ENCODE data around the gene NGB. TPM values are rescaled to one million over a fixed set of nuclear protein-coding genes. Genes with fewer than 3 reads are reported as not detected.

Gene NGB
- total and polyA plus RNA-seq, 2 donors (not counting 1 experiment from before 2014, with no cell fraction given): not detected

- intact Hi-C loops (cut with micrococcal nuclease): no loop called here
- no peaks in the 10 kb centered on the region for H3K9me3 Mint-ChIP-seq (ENCODE audit: insufficient read depth)
- no peak overlapping the region for H3K27ac Mint-ChIP-seq
- no peaks in the 10 kb centered on the region for H3K27me3 Mint-ChIP-seq
- Histone ChIP-seq H4K20me1 (ENCODE audit: control insufficient read depth, insufficient read depth, low read length, poor library complexity, severe bottlenecking) (no peaks in the 10 kb centered on the region), H3K36me3 (replicated peaks in 1 of 2; ENCODE audit: control extremely low read depth in 1 of 2, control insufficient read depth in 1 of 2, extremely low read depth in 1 of 2, insufficient read depth in 2 of 2, low read length in 1 of 2) (peaks cover 0 to 3% of the 10 kb centered on the region in 2 experiments), H3K9ac (ENCODE audit: low read length) (no peak overlapping the region), H2AFZ (ENCODE audit: insufficient read depth, low read depth, low read length, poor library complexity, severe bottlenecking) (no peak overlapping the region), H3K4me3 (ENCODE audit: control extremely low read depth in 1 of 5, extremely low read depth in 1 of 5, insufficient read depth in 1 of 5, low read depth in 2 of 5, low read length in 4 of 5) (no peak overlapping the region), H3K27me3 (replicated peaks in 1 of 4; ENCODE audit: control extremely low read depth in 1 of 4, control insufficient read depth in 3 of 4, insufficient read depth in 4 of 4, low read length in 3 of 4) (no peaks in the 10 kb centered on the region), H3K4me2 (replicated peaks; ENCODE audit: low read depth, low read length, poor library complexity, severe bottlenecking) (no peak overlapping the region), H3K4me1 (ENCODE audit: control insufficient read depth in 2 of 2, insufficient read depth in 2 of 2, low read length in 2 of 2) (no peaks in the 10 kb centered on the region), H3K79me2 (ENCODE audit: control insufficient read depth, insufficient read depth, low read length) (no peaks in the 10 kb centered on the region), H3K9me3 (ENCODE audit: control extremely low read depth in 1 of 3, control insufficient read depth in 2 of 3, insufficient read depth in 1 of 3, low read length in 2 of 3) (no peaks in the 10 kb centered on the region), H3K27ac (ENCODE audit: low read length in 2 of 2) (no peak overlapping the region)
- POLR2A ChIA-PET: no interaction called here
- no peak overlapping the region for H3K4me3 Mint-ChIP-seq
- no peak for TF ChIP-seq CTCF (IDR thresholded peaks at IDR 0.05)
- TF ChIP-seq EZH2 (IDR thresholded peaks at IDR 0.05; ENCODE audit: borderline replicate concordance, insufficient read depth, low read depth, low read length, poor library complexity, severe bottlenecking): no peak
- H3K4me1 Mint-ChIP-seq: peaks cover 2% of the 10 kb centered on the region
- DNase-seq (no peak), ATAC-seq (ENCODE audit: low read depth) (no peak)
- CTCF ChIA-PET: interaction anchor here (3.5 to 7.4 kb wide), 2 partner anchors 15 to 22 kb away, joined by 9 to 122 read pairs; partner anchors contain the start of genes GSTZ1 and POMT2
- 84% methylated on average over 3 of the region's 4 CpGs for WGBS (ENCODE audit: insufficient coverage)
Measured at GRCh38 chr14:77299771-77300170, 28.8 kb upstream of the NGB start.

GRCh38 chr14:77296906-77297305 lies 25.9 kb upstream of the NGB start:
- Histone ChIP-seq H3K4me3 (ENCODE audit: control extremely low read depth in 1 of 5, extremely low read depth in 1 of 5, insufficient read depth in 1 of 5, low read depth in 2 of 5, low read length in 4 of 5) (no peak overlapping the region), H3K4me2 (replicated peaks; ENCODE audit: low read depth, low read length, poor library complexity, severe bottlenecking) (no peak overlapping the region), H3K9ac (ENCODE audit: low read length) (no peak overlapping the region), H3K27ac (ENCODE audit: low read length in 2 of 2) (no peak overlapping the region), H4K20me1 (ENCODE audit: control insufficient read depth, insufficient read depth, low read length, poor library complexity, severe bottlenecking) (no peaks in the 10 kb centered on the region), H3K9me3 (ENCODE audit: control extremely low read depth in 1 of 3, control insufficient read depth in 2 of 3, insufficient read depth in 1 of 3, low read length in 2 of 3) (peaks cover 0 to 3% (median 0%) of the 10 kb centered on the region in 3 donors), H3K36me3 (replicated peaks in 1 of 2; ENCODE audit: control extremely low read depth in 1 of 2, control insufficient read depth in 1 of 2, extremely low read depth in 1 of 2, insufficient read depth in 2 of 2, low read length in 1 of 2) (peaks cover 0 to 5% of the 10 kb centered on the region in 2 experiments), H3K79me2 (ENCODE audit: control insufficient read depth, insufficient read depth, low read length) (no peaks in the 10 kb centered on the region), H2AFZ (ENCODE audit: insufficient read depth, low read depth, low read length, poor library complexity, severe bottlenecking) (no peak overlapping the region), H3K4me1 (ENCODE audit: control insufficient read depth in 2 of 2, insufficient read depth in 2 of 2, low read length in 2 of 2) (no peaks in the 10 kb centered on the region), H3K27me3 (replicated peaks in 1 of 4; ENCODE audit: control extremely low read depth in 1 of 4, control insufficient read depth in 3 of 4, insufficient read depth in 4 of 4, low read length in 3 of 4) (no peaks in the 10 kb centered on the region)
- no peak for DNase-seq
- intact Hi-C loops (cut with micrococcal nuclease): no loop called here
- TF ChIP-seq CTCF (IDR thresholded peaks at IDR 0.05) (no peak), EZH2 (IDR thresholded peaks at IDR 0.05; ENCODE audit: borderline replicate concordance, insufficient read depth, low read depth, low read length, poor library complexity, severe bottlenecking) (no peak)
- 96% methylated on average over 8 of the region's 8 CpGs for WGBS (ENCODE audit: insufficient coverage)
- H3K27ac Mint-ChIP-seq: no peak overlapping the region
- ChIA-PET CTCF (interaction anchor here (0.6 to 1.3 kb wide), 2 partner anchors 19 to 1441 kb away, joined by 3 to 7 read pairs; no protein-coding TSS in a partner anchor), POLR2A (no interaction called here)
- H3K4me1 Mint-ChIP-seq: no peaks in the 10 kb centered on the region
- no peak for ATAC-seq (ENCODE audit: low read depth)
- H3K9me3 Mint-ChIP-seq (ENCODE audit: insufficient read depth): no peaks in the 10 kb centered on the region
- H3K4me3 Mint-ChIP-seq: no peak overlapping the region
- no peaks in the 10 kb centered on the region for H3K27me3 Mint-ChIP-seq

All from B cell (primary cell).